H9 (cell line): Measurements from ENCODE around the gene NSUN7. TPM values are rescaled to one million over a fixed set of nuclear protein-coding genes. Genes with fewer than 3 reads are reported as not detected.

Experiments
- DNase-seq: peaks from one replicate; pipeline ENCODE4 v3.0.0-alpha.2; 2017
- H2AFZ ChIP-seq: one replicate; pipeline ENCODE4 v1.6.1; 2013; ENCODE audit warnings: mild to moderate bottlenecking, low read length, control low read depth, moderate library complexity
- H2AK5ac ChIP-seq: 2 replicates; pipeline ENCODE4 v1.6.1; 2013; ENCODE audit warnings: low read length, control low read depth, mixed read lengths; ENCODE audit not compliant: insufficient read length
- H2BK120ac ChIP-seq: one replicate; pipeline ENCODE4 v1.6.1; 2013; ENCODE audit warnings: low read depth, mild to moderate bottlenecking, low read length, control low read depth, inconsistent platforms; ENCODE audit not compliant: poor library complexity, severe bottlenecking
- H2BK12ac ChIP-seq: 2 replicates; pipeline ENCODE4 v1.6.1; 2013; ENCODE audit warnings: low read length, control low read depth, mixed read lengths, low read depth; ENCODE audit not compliant: insufficient read length
- H2BK15ac ChIP-seq: 2 replicates; pipeline ENCODE4 v1.6.1; 2013; ENCODE audit warnings: low read depth, low read length, control low read depth
- H2BK20ac ChIP-seq: one replicate; pipeline ENCODE4 v1.6.1; 2013; ENCODE audit warnings: low read depth, mild to moderate bottlenecking, low read length, control low read depth, inconsistent platforms; ENCODE audit not compliant: poor library complexity, severe bottlenecking
- H2BK5ac ChIP-seq: 2 replicates; pipeline ENCODE4 v1.6.1; 2013; ENCODE audit warnings: low read length, control low read depth, mixed read lengths; ENCODE audit not compliant: insufficient read length
- H3K14ac ChIP-seq: 2 replicates; pipeline ENCODE4 v1.6.1; 2013; ENCODE audit warnings: low read length, control low read depth; ENCODE audit not compliant: insufficient read depth
- H3K18ac ChIP-seq: 2 replicates; pipeline ENCODE4 v1.6.1; 2013; ENCODE audit warnings: low read depth, mild to moderate bottlenecking, mixed read lengths, low read length, control low read depth; ENCODE audit not compliant: insufficient read length
- H3K23ac ChIP-seq: 2 replicates; pipeline ENCODE4 v1.6.1; 2013; ENCODE audit warnings: low read length, control low read depth, mixed read lengths, low read depth; ENCODE audit not compliant: insufficient read length
- H3K23me2 ChIP-seq: 2 replicates; pipeline ENCODE4 v1.6.1; 2013; ENCODE audit warnings: low read depth, mild to moderate bottlenecking, mixed read lengths, low read length, control low read depth; ENCODE audit not compliant: insufficient read length, poor library complexity, severe bottlenecking
- H3K27ac ChIP-seq: 2 replicates; pipeline ENCODE4 v1.5.1; 2013; ENCODE audit warnings: low read length, control low read depth, mixed read lengths, low read depth; ENCODE audit not compliant: insufficient read length
- H3K27me3 ChIP-seq: 2 replicates; pipeline ENCODE4 v1.6.1; 2013; ENCODE audit warnings: low read length, control low read depth, inconsistent platforms; ENCODE audit not compliant: insufficient read depth
- H3K4ac ChIP-seq: 2 replicates; pipeline ENCODE4 v1.6.1; 2013; ENCODE audit warnings: low read depth, mild to moderate bottlenecking, control low read depth, inconsistent platforms, low read length, moderate library complexity
- H3K4me1 ChIP-seq: 2 replicates; pipeline ENCODE4 v1.6.1; 2013; ENCODE audit warnings: low read length, control low read depth, inconsistent platforms; ENCODE audit not compliant: insufficient read depth
- H3K4me2 ChIP-seq: 2 replicates; pipeline ENCODE4 v1.6.1; 2013; ENCODE audit warnings: low read length, control low read depth, mixed read lengths; ENCODE audit not compliant: insufficient read length, insufficient read depth
- H3K56ac ChIP-seq: 2 replicates; pipeline ENCODE4 v1.6.1; 2013; ENCODE audit warnings: low read depth, mild to moderate bottlenecking, mixed read lengths, low read length, control low read depth; ENCODE audit not compliant: insufficient read length
- H3K79me1 ChIP-seq: 2 replicates; pipeline ENCODE4 v1.6.1; 2013; ENCODE audit warnings: low read depth, mild to moderate bottlenecking, moderate library complexity, low read length, control low read depth, inconsistent platforms; ENCODE audit not compliant: insufficient read depth, poor library complexity, severe bottlenecking
- H3K79me2 ChIP-seq: 2 replicates; pipeline ENCODE4 v1.6.1; 2013; ENCODE audit warnings: low read length, control low read depth, inconsistent platforms; ENCODE audit not compliant: insufficient read depth
- H3K9ac ChIP-seq: 2 replicates; pipeline ENCODE4 v1.6.1; 2013; ENCODE audit warnings: low read length, control low read depth, mixed read lengths; ENCODE audit not compliant: insufficient read length; ENCODE audit errors: extremely low read depth
- H3K9me3 ChIP-seq: one replicate; pipeline ENCODE4 v1.6.1; 2013; ENCODE audit warnings: low read depth, low read length, inconsistent platforms; ENCODE audit not compliant: control insufficient read depth
- H3T11ph ChIP-seq: one replicate; pipeline ENCODE4 v1.6.1; 2013; ENCODE audit warnings: mild to moderate bottlenecking, low read length, control low read depth, inconsistent platforms
- H4K20me1 ChIP-seq: one replicate; pipeline ENCODE4 v1.6.1; 2013; ENCODE audit not compliant: control insufficient read depth, insufficient read length, insufficient read depth
- H4K5ac ChIP-seq: 2 replicates; pipeline ENCODE4 v1.6.1; 2013; ENCODE audit warnings: low read depth, mild to moderate bottlenecking, mixed read lengths, low read length, control low read depth; ENCODE audit not compliant: insufficient read length
- H4K8ac ChIP-seq: replicated peaks from 2 replicates; pipeline ENCODE4 v1.6.1; 2013; ENCODE audit warnings: low read length, control low read depth, mixed read lengths, low read depth; ENCODE audit not compliant: insufficient read length
- H4K91ac ChIP-seq: 2 replicates; pipeline ENCODE4 v1.6.1; 2013; ENCODE audit warnings: low read depth, mild to moderate bottlenecking, moderate library complexity, mixed read lengths, low read length, control low read depth; ENCODE audit not compliant: insufficient read length
- H3K27ac Mint-ChIP-seq, 3 experiments: 2 replicates in 2 of 3; 3 replicates in 1 of 3; pipeline ENCODE4 v1.8.0; 2020 to 2021; ENCODE audit warnings: mixed read lengths in 3 of 3, mild to moderate bottlenecking in 1 of 3, moderate library complexity in 1 of 3
- H3K27me3 Mint-ChIP-seq: 2 replicates; pipeline ENCODE4 v1.8.0; 2021; ENCODE audit warnings: low read depth, mild to moderate bottlenecking, moderate library complexity, mixed read lengths
- H3K36me3 Mint-ChIP-seq, 3 experiments: 2 replicates in 2 of 3; 3 replicates in 1 of 3; pipeline ENCODE4 v1.8.0; 2020 to 2021; ENCODE audit warnings: low read depth in 3 of 3, mixed read lengths in 3 of 3; ENCODE audit not compliant: insufficient read depth in 1 of 3
- H3K4me1 Mint-ChIP-seq, 2 experiments: 2 replicates each; pipeline ENCODE4 v1.8.0; 2020; ENCODE audit warnings: mixed read lengths in 2 of 2
- H3K4me3 Mint-ChIP-seq, 2 experiments: 2 replicates in 1 of 2; 3 replicates in 1 of 2; pipeline ENCODE4 v1.8.0; 2020 to 2021; ENCODE audit warnings: mild to moderate bottlenecking in 2 of 2, mixed read lengths in 2 of 2, moderate library complexity in 1 of 2
- H3K9me3 Mint-ChIP-seq, 2 experiments: 2 replicates in 1 of 2; 3 replicates in 1 of 2; pipeline ENCODE4 v1.8.0; 2020; ENCODE audit warnings: mild to moderate bottlenecking in 2 of 2, mixed read lengths in 2 of 2, moderate library complexity in 1 of 2
- CTCF ChIP-seq: fragments of 200-600 bp; sonication (generic); conservative IDR thresholded peaks from 3 replicates; pipeline ENCODE4 v1.8.0; 2021; ENCODE audit warnings: antibody characterized with exemption, mild to moderate bottlenecking
- WGBS: extraction: QIAGEN DNeasy Blood & Tissue Kit; methylation state at CpG from one replicate; pipeline ENCODE4 v1.1.7; 2013; ENCODE audit warnings: missing lambda C conversion rate, low lambda C conversion rate, mixed read lengths; ENCODE audit not compliant: insufficient read length; ENCODE audit errors: extremely low coverage; 5-methylcytosine and 5-hydroxymethylcytosine counted together
- total RNA-seq: library from RNA; stranded (reverse); gene quantifications from 2 replicates; pipeline ENCODE4 v1.2.1, GENCODE V29; 2021

NSUN7 gene
- total RNA-seq, 1 experiment from 2014 or later, result 15.9 TPM

GRCh38 chr4:40827758-40828157 lies 78.0 kb downstream of the NSUN7 start:
- no peak overlapping the region for H3K4ac ChIP-seq
- no peak overlapping the region for H3K18ac ChIP-seq
- no peak overlapping the region for H3K9ac ChIP-seq
- H3K27ac ChIP-seq, result no peak overlapping the region
- no peak overlapping the region for H4K91ac ChIP-seq
- no peak overlapping the region for H3K4me2 ChIP-seq
- no peak for TF ChIP-seq CTCF
- no peaks in the 10 kb centered on the region for H3K9me3 Mint-ChIP-seq
- no peak overlapping the region for H4K8ac ChIP-seq
- H3K23me2 ChIP-seq, result no peaks in the 10 kb centered on the region
- DNase-seq, result no peak
- H3K27me3 Mint-ChIP-seq, result no peaks in the 10 kb centered on the region
- no peaks in the 10 kb centered on the region; the same call in 1 of the 2 replicates for H3K79me2 ChIP-seq
- H4K20me1 ChIP-seq, result no peaks in the 10 kb centered on the region
- no peaks in the 10 kb centered on the region for H3K9me3 ChIP-seq
- no peaks in the 10 kb centered on the region for H3K79me1 ChIP-seq
- no peak overlapping the region for H2BK5ac ChIP-seq
- H3K23ac ChIP-seq, result no peak overlapping the region
- no peak overlapping the region for H3K4me3 Mint-ChIP-seq
- no peak overlapping the region for H2BK12ac ChIP-seq
- no peak overlapping the region for H2AK5ac ChIP-seq
- H3K4me1 Mint-ChIP-seq, result no peaks in the 10 kb centered on the region
- no peak overlapping the region for H3T11ph ChIP-seq
- H2AFZ ChIP-seq, result no peak overlapping the region
- no CpG with 5 or more reads among the region's 6 CpGs for WGBS
- H4K5ac ChIP-seq, result no peak overlapping the region
- H3K4me1 ChIP-seq, result no peaks in the 10 kb centered on the region
- no peak overlapping the region for H3K14ac ChIP-seq
- H2BK120ac ChIP-seq, result no peak overlapping the region
- no peak overlapping the region; a peak in 2 of 7 replicates for H3K27ac Mint-ChIP-seq
- H3K36me3 Mint-ChIP-seq, result peaks cover 23 to 64% (median 59%) of the 10 kb centered on the region in 3 experiments; a peak in 6 of 7 replicates
- H3K56ac ChIP-seq, result no peak overlapping the region
- no peak overlapping the region for H2BK15ac ChIP-seq
- H2BK20ac ChIP-seq, result no peak overlapping the region
- no peaks in the 10 kb centered on the region for H3K27me3 ChIP-seq
